IgD-negative memory B cell (primary cell): ENCODE data around the gene AS3MT. TPM values are rescaled to one million over a fixed set of nuclear protein-coding genes. Genes with fewer than 3 reads are reported as not detected.

Experiments used
- H3K27ac Mint-ChIP-seq, 3 donors: one replicate each; pipeline ENCODE4 v1.8.0; 2020 to 2022; ENCODE audit warnings: mild to moderate bottlenecking in 3 of 3, mixed read lengths in 3 of 3, moderate library complexity in 1 of 3
- H3K27me3 Mint-ChIP-seq: one replicate; pipeline ENCODE4 v1.8.0; 2021; ENCODE audit warnings: mixed read lengths
- H3K36me3 Mint-ChIP-seq: one replicate; pipeline ENCODE4 v1.8.0; 2020; ENCODE audit warnings: mild to moderate bottlenecking, mixed read lengths
- H3K4me1 Mint-ChIP-seq, 3 donors: one replicate each; pipeline ENCODE4 v1.8.0; 2020 to 2022; ENCODE audit warnings: mixed read lengths in 3 of 3, mild to moderate bottlenecking in 1 of 3
- H3K4me3 Mint-ChIP-seq, 4 donors: one replicate each; pipeline ENCODE4 v1.8.0; 2020 to 2022; ENCODE audit warnings: mild to moderate bottlenecking in 4 of 4, mixed read lengths in 4 of 4, moderate library complexity in 3 of 4
- H3K9me3 Mint-ChIP-seq, 3 donors: one replicate each; pipeline ENCODE4 v1.8.0; 2020 to 2021; ENCODE audit warnings: mixed read lengths in 3 of 3, mild to moderate bottlenecking in 1 of 3
- polyA plus RNA-seq: library from polyadenylated mRNA; unstranded; fragments of 300-500 nt; fragmentation: Illumina TruSeq; gene quantifications from one replicate; pipeline ENCODE4 v1.2.3, GENCODE V29; 2021

The AS3MT gene
- polyA plus RNA-seq, 1 donor from 2014 or later = not detected

DNA sequence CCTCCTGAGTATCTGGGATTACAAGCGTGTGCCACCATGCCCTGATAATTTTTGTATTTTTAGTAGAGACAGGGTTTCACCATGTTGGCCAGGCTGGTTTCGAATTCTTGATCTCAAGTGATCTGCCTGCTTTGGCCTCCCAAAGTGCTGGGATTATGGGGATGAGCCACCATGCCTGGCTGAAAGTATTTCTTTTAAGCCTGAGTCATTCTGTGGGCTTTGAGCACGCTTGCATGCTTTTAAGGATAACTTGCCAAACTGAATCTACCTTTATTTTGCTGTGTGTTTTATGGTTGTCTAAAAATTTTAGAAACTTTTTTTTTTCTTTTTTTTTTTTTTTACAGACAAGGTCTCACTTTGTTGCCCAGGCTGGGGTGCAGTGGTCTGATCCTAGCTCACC is 82.0 kb downstream of the AS3MT start:
- Mint-ChIP-seq H3K9me3 (peaks cover 0 to 5% (median 0%) of the 10 kb centered on the region in 3 donors), H3K27me3 (no peaks in the 10 kb centered on the region), H3K36me3 (peaks cover 9% of the 10 kb centered on the region), H3K4me1 (no peaks in the 10 kb centered on the region), H3K27ac (no peak overlapping the region), H3K4me3 (no peak overlapping the region)

Other genes with a start within 250 kb of the AS3MT start
- 71.5 TPM for gene TRIM8, start 225.0 kb upstream of the AS3MT start, polyA plus RNA-seq
- gene ARL3, start 155.1 kb upstream of the AS3MT start, polyA plus RNA-seq = 3.8 TPM
- 6.4 TPM for gene SFXN2, start 154.8 kb upstream of the AS3MT start, polyA plus RNA-seq
- 28.8 TPM for gene WBP1L, start 125.5 kb upstream of the AS3MT start, polyA plus RNA-seq
- 0.09 TPM for gene CYP17A1, start 32.1 kb upstream of the AS3MT start, polyA plus RNA-seq
- 40.3 TPM for gene BORCS7, start 15.2 kb upstream of the AS3MT start, polyA plus RNA-seq
- gene CNNM2, start 48.8 kb downstream of the AS3MT start, polyA plus RNA-seq = 7.9 TPM